NCI-H345 treated with DMSO at 0.1 percent for 48 hours (cell line): ENCODE data around the gene E2F1.

Source experiments
- DNase-seq: peaks from one replicate; lab custom pipeline; 2025; ENCODE audit not compliant: unreplicated experiment; lab: John Stamatoyannopoulos, UW

E2F1 gene

DNA sequence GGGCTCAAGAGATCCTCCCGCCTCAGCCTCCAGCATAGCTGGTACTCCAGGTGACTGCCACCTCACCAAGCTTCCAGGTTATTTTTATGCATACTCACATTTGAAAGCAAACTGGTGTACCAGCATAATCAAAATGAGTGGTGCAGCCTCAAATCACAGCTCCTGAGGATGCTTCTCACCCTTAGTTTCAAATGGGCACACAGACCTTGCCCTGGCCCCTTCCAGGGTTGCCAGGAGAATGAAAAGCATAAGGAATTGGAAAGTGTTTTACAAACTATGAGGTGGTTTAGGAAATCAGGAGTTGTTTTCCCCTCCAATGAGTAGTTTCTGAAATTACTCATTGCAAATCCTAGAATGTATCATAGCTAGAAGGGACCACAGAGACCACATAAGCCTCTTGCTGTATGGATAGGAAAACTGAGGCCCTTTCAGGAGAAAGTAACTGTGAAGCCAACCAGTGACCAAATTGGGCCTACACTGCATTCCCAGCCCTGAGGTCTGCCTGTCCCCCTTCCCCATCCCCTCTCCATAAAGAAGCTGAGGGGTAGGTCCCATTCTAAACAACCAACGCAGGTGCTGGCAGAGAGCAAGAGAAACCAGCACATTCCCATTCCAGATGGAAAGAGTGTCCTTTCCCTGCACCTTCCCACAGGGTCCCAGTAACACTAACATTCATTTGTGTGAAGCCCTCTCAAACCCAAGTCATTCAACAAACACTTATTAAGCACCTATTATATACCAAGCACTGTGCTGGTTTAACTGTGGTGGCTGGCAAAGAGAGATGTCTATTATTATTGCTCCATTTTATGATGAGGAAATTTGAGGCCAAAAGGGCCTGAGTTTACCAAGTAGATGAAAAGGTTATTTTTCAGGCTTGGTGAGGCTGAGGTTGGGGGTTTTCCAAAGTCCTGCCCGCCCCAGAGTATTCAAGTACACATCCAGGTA lies 2.1 kb upstream of the E2F1 start:
- DNase-seq, result no peak

DNA sequence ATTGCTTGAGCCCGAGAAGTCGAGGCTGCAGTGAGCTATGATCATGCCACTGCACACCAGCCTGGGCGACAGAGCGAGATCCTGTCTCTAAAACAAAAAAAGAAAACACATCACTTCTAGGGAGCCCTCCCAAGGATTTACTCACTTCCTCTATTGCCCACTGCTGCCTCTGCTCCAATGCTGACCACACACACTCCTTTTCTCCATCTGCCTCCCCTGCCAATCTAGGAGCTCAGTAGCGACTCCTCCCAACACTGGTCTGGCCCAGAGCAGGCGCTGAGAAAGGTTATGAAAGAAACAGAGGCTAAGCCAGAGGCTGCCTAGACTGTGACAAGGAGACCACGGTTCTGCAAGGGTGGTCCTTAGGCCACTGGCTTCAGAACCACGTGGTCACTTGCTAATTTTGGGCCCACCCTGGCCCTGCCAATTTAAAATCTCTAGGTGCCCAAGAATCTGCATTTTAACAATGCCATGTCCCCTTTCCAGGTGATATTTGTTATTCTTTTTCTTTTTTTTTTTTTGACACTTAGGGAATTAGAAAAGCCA lies 1.3 kb upstream of the E2F1 start:
- DNase-seq, result no peak

DNA sequence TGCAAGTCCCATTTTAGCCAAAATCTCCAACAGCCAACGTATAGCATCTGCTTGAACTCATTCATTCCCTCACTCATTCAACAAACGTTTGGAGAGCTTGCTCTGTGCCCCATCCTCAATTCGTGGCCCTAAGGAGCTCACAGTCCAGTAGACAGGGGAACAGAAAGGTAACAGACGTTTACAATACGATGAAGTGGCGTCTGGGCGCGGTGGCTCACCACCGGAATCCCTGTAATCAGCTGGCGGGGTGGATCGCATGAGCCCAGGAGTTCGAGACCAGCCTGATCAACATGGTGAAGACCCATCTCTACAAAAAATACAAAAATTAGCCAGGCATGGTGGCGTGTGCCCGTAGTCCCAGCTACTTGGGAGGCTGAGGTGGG lies 790 bp upstream of the E2F1 start:
- no peak for DNase-seq

DNA sequence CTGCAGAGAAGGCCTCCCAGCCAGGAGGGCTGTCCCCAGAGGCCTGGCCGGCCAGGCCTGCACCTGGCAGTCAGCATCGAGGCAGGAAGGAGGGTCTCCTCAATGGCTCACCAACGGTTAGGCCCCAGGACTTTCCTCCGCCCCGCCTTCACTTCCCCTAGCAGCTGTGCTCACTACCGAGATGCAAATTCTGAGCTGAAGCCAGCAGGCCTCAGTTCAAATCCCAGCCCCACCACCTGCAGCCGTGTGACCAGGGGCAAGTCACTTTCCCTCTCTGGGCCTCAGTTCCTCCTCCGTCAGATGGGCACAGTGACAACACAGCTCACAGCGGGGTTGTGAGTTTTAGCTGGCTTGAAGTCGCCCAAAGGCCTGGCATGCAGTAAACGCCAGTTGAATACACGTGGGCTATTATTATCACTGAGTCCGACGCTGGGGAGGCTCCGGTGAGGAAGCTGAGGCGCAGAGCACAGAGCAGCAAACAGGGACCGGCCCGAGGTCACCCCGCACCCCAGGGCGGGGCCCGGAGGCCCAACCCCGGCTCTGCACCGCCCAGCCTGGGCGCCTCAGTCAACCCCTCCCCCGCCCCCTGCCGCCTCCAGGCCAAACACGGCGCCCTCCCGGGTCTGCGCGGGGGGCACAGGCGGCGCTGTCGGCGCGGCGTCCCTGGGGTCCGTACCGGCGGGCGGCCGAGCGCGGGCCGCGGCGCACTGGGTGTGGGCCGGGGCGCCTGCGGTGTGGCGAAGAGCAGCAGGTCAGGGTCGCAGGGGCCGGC lies 671 bp downstream of the E2F1 start:
- peak; percentile 28 for DNase-seq

DNA sequence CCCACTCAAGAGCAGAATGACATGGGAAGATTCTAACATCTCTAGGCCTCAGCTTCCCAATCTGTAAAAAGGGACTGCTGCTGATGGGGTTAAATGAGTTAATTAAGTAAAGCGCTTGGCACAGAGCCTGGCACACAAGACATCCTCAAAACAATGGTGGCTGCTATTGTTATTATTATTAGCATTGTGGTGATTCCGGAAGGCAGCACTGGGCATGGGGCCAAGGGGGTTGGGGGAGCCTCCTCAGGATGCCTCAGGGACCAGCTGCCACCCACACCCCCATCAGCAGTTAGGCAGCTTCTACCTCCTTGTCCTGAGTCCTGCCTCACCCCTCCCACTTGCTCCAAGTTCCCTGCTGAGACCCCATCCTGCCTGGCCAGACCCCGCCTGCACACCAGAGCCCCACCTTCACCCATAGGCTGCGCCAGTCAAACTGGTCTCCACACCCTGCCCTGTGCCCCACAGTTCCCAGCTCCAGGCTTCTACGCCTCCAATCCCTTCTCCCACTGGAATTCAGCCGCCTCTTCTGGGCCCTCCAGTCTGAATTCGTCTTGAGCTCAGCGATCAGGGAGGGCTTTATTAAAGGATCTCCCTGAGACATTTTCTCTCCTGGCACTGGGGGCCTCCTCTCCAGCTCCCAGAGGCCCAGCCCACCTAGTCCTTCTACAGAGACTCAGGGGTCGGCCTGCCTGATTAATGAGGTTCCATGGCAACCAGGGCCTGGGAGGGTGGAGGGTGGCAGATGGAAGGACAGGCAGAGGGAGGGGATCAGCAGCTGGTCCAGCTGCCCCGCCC lies 1.5 kb downstream of the E2F1 start:
- peak; percentile 76 for DNase-seq

DNA sequence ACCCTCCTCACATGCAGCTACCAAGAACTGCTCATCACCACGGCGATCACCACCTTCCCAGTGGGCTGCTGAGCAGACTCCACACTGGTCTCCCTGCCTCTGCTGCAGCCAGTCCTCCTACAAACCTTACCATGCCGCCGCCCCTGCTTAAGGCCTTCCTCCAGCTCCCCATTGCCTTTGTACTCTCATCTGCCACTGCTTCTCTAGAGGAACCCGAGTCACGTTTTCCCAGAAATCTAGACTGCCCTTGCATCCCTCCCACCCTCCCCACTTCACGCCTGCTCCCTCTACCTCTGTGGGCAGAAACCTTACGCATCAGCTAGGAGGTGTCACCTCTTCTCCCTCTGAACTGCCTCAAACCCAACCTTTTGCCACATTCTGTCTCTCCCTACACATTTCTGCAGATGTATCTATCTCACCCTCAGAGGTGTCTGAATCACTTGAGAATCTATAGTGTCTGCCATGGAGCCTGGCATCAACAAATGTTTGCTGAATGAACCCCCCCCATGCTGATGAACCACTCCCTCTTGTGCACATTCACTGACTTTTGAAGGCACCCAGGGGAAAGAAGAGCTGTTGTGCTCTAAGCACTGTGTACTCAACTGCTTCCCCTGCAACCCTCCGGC lies 4.3 kb downstream of the E2F1 start:
- DNase-seq, result peak; percentile 70

DNA sequence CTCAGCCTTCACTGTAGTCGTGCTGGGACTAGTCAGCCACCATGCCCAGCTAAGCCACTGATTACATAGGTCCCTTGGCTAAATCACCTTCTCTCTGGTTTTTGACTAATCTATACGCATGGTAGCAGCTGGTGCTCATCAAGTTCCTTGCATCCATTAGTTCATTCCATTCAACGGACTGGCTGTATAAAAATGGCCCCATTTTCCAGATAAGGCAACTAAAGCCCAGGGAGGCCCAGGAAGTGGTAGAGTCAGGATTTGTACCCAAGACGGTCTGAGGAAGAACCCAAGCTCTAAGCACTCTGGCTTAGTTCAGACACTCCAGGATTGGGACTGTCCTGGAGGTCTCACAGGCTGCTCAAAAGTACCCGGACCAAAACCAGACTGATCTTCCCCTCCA lies 4.9 kb downstream of the E2F1 start:
- DNase-seq, result no peak

DNA sequence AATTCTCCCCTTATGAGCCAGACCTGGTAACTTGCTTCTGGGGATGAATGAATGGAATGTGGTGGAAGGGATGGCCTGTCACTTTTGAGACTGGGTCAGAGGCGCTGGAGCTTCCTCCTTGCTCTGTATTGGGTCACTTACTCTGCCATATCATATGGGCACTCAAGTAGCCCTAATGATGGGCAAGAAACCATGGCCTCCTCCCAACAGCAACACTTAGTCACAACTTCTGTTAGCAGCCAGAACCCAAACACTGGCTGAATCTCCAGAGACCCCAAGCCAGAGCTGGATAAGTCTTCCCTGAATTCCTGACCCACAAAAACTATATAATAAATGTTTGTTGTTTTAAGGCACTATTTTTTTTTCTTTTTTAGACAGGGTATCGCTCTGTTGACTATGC lies 5.5 kb downstream of the E2F1 start:
- DNase-seq, result no peak

DNA sequence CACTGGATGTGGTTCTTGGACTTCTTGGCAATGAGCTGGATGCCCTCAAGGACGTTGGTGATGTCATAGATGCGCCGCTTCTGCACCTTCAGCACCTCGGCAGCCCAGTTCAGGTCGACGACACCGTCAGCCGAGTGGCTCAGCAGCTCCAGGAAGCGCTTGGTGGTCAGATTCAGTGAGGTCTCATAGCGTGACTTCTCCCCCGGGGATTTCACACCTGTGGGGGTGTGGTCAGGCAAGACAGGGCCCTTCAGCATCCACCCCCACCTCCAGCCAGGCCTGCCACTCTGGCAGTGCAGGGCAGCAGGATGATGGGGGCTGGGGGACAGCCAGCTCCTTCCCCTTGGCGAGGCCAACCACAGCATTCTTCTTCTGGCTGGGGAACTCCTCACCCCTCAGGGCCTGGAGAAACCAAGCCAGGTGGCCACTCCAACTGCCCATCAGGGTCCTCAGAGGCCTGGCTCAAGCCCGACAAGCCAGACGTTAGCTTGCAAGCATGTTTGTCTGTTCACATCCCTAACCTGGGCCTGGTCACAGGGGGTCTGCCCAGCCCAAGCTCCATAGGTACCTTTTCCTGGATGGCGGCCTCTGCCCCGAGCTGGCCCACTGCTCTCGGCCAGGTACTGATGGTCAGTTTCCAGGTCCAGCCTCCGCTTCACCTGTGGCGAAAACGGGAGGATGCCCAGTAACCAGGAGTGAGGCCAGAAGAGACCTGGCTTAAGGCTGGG lies 6.3 kb downstream of the E2F1 start:
- no peak for DNase-seq

DNA sequence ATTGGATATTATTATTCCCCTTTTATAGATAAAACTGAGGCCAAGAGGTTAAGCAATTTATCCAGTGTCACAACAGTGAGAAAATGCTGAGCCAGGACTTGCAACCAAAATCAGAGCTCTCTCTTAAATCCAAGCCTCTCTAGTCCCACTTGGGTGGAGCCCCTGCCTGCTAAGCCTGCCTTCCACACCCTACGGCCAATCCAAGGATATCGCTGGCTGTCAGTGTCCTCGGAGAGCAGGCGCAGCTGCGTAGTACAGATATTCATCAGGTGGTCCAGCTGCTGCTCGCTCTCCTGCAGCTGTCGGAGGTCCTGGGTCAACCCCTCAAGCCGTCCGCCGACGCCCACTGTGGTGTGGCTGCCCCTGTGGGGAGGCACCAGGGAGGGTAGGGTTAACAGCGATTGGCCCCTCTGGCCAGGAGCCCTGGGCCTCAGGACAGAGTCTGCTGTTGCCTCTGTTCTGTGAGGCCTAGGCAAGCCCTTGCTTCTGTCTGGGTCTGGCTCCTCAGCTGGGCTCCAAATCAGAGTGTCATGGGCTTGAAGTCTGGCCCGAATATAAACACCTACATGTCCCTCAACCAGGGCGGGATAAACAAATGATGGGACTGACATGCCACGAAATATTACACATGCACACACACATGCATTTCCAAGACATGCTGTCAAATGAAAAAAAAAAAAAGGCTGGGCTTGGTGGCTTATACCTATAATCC lies 8.0 kb downstream of the E2F1 start:
- DNase-seq, result no peak

DNA sequence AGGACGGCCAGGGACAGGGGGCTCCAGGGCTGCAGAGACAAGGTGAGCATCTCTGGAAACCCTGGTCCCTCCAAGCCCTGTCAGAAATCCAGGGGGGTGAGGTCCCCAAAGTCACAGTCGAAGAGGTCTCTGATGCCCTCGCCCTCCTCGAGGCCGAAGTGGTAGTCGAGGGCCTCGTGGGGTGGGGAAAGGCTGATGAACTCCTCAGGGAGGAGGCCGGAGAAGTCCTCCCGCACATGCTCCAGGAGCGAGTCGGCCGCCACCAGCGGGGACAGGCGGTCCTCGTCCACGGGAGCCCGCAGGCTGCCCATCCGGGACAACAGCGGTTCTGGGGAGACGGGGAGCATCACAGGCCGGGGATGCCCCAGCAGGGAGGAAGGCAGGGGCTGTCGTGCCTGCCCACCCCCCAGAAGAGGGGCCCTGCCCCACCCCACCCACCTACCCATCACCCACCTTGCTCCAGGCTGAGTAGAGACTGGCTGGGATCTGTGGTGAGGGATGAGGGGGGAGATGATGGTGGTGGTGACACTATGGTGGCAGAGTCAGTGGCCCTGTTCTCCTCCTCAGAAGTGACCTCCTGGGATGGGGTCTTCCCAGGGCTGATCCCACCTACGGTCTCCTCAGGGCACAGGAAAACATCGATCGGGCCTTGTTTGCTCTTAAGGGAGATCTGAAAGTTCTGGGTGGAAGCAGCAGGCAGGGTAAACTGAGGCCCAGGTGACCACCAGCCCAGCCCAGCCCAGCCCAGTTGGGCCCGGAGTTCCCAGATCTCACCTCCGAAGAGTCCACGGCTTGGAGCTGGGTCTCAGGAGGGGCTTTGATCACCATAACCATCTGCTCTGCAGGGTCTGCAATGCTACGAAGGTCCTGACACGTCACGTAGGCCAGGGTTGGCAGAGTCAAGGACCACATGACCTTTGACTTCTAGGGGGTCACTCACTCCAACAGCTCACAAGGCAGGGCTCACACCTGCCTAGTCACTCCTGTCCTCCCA lies 9.2 kb downstream of the E2F1 start:
- no peak for DNase-seq

DNA sequence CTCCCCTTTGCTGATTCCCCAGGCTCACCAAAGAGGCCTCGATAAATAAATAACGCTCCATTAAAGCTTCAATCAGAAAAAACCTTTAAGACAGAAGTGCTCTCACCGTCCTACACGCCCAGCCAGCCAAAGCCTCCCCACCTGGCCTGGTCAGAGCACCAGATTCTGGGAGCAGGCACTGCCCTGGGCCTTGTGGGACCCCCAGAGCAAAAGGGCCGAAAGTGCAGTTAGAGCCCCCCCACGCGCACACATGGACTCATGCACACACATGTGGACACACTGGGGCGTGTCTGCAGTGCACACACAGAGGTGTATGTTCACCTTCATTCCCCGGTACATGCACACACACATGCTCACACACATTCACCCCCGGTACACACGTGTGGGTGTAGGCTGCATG lies 10.1 kb downstream of the E2F1 start:
- no peak for DNase-seq

DNA sequence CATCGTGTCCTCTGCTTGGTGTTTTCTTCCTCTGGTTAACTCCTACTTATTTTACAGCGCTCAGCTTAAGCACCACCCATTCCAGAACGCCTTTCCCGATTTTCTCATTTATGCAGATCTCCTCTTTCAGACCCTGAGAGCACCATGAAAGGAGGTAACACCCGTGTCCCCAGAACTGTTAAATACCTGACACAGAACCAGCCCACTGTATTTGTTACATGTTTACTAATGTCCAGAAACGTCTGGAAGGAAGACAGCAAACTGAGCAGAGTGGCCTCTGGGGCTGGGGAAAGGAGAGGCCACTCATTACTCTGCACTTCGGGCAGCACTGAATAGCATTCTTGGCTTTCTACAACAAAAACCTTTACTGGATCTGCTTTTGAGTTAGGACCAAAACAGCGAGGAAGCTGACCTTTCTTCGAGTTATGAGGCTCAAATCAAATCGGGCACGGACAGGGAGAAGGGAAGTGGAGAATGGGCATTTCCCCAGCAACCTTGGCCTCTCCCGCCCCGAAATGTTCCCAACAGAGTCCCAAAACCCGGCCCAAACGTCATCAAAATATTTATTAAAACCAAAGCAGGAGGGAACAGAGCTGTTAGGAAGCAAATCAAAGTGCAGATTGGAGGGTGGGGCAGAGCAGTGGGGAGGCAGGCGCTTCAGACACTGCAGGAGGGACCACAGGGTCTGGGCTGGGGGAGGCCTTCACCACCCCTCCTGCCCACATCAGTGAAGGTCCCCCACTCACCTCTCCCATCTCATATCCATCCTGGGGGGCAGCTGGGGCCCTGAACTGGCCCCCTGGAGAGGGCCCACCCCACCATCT lies 10.8 kb downstream of the E2F1 start:
- DNase-seq, result no peak

DNA sequence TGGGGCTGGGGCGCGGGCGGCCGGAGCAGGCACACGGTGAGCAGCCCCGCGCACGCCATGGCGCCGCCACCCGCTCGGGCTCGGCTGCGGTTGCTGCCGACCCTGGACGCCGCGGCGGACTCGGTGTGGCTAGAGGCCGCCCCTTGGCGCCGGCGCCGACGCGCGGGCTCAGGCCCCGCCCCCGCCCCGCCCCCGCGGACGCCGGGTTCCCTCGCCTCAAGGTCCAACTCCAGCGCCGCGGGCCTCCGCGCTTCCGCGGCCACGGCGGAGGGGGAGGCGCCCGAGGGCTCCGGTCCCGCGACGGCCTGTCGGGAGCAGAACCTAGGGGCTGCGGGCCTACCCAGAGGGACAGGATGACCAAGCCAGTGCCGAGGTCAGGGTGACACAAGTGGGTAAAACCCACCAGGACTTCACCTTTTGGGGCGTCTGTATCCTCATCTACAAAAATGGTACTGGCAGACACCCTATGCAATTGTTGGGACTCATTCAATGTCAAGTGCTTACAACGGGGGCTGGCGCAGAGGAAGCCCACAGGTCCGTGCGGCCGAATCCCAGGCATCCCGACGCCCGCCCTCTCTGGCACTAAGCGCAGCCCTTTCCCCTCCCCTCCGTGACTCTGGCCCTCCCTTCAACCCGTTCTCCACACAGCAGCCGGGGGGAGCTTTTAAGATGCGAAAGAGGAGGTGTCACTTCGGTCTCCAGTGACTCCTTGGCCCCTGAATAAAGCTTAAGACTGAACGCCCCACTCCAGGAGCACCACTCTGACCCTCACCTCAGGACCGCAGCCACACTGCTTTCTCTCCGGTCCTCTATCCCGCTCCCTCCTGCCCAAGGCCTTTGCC lies 11.7 kb downstream of the E2F1 start, which contains the start of gene NECAB3:
NECAB3 (minus strand) TSS at position 135 of the 842 bp plus-strand sequence; CDS start at position 59, 76 bp downstream.
- DNase-seq, result peak; percentile 71

DNA sequence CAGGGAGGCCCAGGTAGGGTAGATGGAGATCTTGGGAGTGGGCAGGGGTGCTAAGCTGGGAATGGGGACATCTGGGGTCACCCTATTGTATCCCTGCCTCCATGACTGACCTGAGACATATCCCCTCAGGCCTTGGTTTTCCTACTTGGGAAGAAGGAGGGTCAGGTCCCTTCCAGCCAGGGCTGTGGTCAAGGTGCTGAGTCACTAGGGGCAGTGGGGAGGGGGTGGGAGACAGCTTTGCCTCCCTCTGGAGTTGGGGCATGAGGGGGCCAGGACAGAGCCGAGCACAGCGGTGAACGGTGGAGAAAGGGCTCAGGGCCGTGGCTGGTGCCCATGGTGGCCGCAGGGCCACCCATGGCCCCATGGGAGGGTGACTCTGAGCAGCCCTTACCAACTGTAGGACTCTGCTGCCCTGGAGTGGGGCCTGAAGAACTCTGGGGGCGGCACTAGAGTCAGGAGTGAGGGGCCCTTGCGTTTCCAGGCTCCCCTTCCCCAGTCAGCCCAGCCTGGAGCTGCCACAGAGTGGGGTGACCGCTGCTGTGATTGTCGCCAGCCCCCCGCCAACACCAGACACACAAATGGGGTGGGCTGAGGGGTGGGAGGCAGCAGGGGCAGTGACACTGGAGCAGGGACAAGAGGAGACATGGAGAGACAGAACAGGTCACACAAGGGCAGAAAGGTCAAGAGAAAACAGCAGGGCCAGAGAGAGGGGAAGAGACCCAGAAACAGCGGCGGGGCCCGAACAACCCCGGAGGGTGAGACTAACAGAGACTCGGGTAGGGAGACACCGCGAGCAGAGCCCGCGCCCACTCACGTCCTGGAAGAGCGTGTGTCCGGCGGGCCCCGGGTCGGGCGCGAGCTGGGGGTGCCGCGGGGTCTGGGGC lies 12.5 kb downstream of the E2F1 start:
- DNase-seq, result peak; percentile 37

DNA sequence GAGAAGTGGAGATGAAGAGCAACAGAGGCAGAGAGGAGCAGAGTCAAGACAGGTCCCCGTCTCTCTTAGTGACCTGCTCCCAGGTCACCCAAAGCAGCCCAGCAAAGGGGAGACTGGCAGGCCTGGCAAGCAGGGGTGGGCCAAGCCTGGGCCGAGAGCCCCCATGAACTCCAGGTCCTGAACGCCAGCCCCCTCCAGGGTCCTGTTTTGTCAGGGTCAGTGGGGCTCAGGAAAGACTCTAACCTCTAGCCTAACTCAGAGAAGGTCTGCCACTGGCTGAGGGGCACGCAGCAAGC lies 13.1 kb downstream of the E2F1 start:
- DNase-seq, result no peak
